GM12801 (cell line): ENCODE measurements around the gene LRCH4.

Source experiments
- TF ChIP-seq, protein P1 (sequence below): IDR thresholded peaks from one replicate; pipeline ENCODE4 v1.5.1; 2011; ENCODE audit warnings: control low read depth; ENCODE audit not compliant: insufficient read length; ENCODE audit errors: extremely low read depth

The LRCH4 gene

GRCh38 chr7:100555701-100556100 lies 30.2 kb downstream of the LRCH4 start:
- TF ChIP-seq, protein P1, sequence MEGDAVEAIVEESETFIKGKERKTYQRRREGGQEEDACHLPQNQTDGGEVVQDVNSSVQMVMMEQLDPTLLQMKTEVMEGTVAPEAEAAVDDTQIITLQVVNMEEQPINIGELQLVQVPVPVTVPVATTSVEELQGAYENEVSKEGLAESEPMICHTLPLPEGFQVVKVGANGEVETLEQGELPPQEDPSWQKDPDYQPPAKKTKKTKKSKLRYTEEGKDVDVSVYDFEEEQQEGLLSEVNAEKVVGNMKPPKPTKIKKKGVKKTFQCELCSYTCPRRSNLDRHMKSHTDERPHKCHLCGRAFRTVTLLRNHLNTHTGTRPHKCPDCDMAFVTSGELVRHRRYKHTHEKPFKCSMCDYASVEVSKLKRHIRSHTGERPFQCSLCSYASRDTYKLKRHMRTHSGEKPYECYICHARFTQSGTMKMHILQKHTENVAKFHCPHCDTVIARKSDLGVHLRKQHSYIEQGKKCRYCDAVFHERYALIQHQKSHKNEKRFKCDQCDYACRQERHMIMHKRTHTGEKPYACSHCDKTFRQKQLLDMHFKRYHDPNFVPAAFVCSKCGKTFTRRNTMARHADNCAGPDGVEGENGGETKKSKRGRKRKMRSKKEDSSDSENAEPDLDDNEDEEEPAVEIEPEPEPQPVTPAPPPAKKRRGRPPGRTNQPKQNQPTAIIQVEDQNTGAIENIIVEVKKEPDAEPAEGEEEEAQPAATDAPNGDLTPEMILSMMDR, result no peak

DNA sequence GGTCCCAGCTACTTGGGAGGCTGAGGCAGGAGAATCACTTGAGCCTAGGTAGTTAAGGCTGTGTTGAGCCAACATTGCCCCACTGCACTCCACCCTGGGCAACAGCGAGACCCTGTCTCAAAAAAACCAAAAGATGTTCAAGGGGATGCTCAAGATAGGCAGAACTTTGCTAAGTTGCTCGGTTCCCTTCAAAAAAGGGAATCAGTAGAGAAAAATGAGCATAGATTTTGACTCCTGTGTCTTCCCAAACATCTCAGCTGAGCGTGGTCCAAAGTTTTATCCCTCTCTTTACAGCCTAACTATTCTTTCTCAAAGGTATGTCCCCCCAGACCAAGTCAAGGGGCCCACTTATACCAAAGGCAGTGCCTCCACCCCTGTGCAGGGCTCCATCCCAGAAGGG lies 32.9 kb downstream of the LRCH4 start:
- TF ChIP-seq, protein P1, result no peak

- TF ChIP-seq, protein P1, result no peak
Observed at GRCh38 chr7:100552532-100552931, 33.4 kb downstream of the LRCH4 start.

DNA sequence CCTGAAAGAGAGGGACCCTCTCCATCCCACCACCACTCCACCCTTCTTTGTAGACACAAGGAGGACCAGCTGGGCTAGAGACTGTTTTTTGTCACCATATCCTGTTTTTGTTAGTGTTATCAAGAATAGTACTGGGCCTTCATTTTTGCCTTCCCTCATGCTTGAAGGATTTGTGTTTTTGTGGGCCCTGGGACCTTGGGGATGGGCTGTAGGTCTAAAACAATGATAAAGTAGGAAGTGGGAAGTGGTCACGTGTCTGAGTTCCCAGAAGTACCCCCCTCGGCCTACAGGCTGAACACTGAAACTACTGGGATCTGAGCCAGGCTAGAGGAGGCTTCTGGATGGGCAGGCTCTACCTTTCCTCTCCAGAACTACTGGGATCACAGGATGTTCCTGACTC lies 38.1 kb downstream of the LRCH4 start:
- TF ChIP-seq, protein P1, result no peak

DNA sequence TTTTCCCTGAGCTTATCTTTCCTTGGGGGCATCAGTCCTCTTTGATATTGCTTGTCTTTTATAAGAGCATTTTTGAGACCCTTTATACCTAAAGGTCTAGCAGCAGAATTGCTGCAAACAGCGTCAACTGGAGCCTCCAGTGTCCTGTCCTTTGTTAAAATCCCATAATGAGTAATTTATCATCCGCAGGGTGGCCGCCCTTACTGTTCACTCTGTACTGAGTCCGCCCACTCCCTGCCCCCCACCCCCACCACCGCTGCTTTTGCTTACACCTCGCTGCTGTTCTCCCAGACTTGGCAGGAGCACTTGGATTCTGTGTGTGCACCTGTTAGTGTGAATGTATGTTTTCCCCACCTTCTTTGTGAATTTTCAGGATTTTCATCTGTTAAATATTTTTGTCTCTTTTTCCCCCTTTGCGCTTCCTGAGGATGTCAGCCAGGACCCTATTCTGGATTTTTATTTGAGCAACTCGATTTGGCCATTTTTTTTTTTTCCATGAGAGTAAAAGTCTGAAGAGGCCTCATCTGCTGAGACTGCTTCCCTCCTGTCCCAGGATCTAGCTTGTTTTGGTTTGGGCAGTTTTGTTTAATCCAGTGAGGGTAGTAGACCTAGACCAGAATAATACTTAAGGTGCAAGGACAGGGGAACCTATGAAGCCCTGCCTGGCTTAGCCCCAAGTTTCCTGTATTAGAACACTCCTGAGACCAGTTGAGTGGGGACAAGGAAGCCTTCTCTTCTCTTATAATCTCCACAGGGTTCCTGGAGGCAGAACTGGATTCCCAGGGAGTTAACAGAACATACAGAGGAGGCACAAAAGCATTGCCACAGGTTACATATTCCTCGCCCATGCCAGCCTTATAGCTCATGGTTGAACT lies 38.8 kb downstream of the LRCH4 start:
- TF ChIP-seq, protein P1, result no peak

DNA sequence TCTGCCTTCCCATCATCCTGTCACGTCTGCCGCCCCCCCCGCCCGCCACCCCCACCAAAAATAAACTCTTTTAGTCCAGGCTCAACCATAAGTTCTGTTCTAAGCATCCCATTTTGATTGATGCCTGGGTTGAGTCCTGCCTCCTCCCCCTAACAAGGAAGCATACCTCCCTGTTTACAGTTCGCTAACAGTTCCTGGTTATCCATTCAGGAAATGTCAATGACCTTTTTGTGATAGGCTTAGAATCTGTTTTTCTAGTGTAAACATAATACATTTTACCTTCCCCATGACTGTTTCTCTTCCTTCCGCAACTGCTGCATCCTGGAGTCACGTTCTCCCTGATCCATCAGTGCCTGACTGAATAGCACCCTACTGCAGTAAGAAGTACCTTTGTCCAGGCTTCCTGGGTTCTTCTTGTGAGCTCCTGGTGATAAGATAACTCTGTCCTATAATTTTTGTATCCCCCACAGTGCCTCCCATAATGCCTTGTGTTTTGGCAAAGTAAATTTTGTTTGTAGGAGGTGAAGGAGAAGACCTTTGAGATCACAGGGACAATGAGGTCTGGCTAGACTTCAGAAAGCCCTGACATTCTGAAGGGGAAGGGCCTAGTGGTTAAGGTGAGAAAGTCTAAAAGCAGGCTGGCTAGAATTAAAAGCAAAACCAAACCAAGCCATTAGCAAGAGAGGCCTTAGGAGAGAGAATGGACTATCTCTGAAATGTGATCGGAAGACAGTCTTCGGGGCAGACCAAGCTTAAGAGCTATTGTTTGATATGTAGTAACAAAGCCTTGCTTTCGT lies 39.6 kb downstream of the LRCH4 start:
- TF ChIP-seq, protein P1, result no peak

- TF ChIP-seq, protein P1, result no peak
Observed at GRCh38 chr7:100545360-100546128, 40.4 kb downstream of the LRCH4 start.
